ENCODE results near the gene CRACR2A.

GRCh38 chr12:3607039-3607720 lies 145.7 kb downstream of the CRACR2A start:
- TF ChIP-seq, protein P1, sequence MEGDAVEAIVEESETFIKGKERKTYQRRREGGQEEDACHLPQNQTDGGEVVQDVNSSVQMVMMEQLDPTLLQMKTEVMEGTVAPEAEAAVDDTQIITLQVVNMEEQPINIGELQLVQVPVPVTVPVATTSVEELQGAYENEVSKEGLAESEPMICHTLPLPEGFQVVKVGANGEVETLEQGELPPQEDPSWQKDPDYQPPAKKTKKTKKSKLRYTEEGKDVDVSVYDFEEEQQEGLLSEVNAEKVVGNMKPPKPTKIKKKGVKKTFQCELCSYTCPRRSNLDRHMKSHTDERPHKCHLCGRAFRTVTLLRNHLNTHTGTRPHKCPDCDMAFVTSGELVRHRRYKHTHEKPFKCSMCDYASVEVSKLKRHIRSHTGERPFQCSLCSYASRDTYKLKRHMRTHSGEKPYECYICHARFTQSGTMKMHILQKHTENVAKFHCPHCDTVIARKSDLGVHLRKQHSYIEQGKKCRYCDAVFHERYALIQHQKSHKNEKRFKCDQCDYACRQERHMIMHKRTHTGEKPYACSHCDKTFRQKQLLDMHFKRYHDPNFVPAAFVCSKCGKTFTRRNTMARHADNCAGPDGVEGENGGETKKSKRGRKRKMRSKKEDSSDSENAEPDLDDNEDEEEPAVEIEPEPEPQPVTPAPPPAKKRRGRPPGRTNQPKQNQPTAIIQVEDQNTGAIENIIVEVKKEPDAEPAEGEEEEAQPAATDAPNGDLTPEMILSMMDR (IDR thresholded peaks at IDR 0.05; ENCODE audit: control extremely low read depth in 1 of 3, insufficient read depth in 1 of 3, low read depth in 1 of 3, low read length in 3 of 3): no peak
- no peak for TF ChIP-seq TAF7 (optimal IDR thresholded peaks at IDR 0.05; ENCODE audit: borderline replicate concordance, low read depth, low read length)
- no peak for TF ChIP-seq POLR2A (IDR thresholded peaks at IDR 0.05; ENCODE audit: control extremely low read depth in 1 of 2, low read depth in 2 of 2, low read length in 2 of 2)
- no peak for TF ChIP-seq SP1 (IDR thresholded peaks at IDR 0.05; ENCODE audit: low read depth, low read length)
- no peak for TF ChIP-seq JUND (IDR thresholded peaks at IDR 0.05; ENCODE audit: low read length)
- no peak for TF ChIP-seq SIX5 (IDR thresholded peaks at IDR 0.05; ENCODE audit: low read depth, low read length)
- no peak for TF ChIP-seq ZNF274 (IDR thresholded peaks at IDR 0.05; ENCODE audit: borderline replicate concordance, extremely low read depth, low read length)
- TF ChIP-seq HDAC2 (IDR thresholded peaks at IDR 0.05; ENCODE audit: borderline replicate concordance in 1 of 2, low read depth in 2 of 2, low read length in 2 of 2): no peak
- no peak for TF ChIP-seq EZH2 (IDR thresholded peaks at IDR 0.05; ENCODE audit: low read depth, low read length, severe bottlenecking)
- TF ChIP-seq CBX5 (IDR thresholded peaks at IDR 0.05; ENCODE audit: low read depth, low read length): no peak
- TF ChIP-seq HDAC6 (IDR thresholded peaks at IDR 0.05; ENCODE audit: low read depth, low read length): no peak
- no peak for TF ChIP-seq USF2 (IDR thresholded peaks at IDR 0.05; ENCODE audit: low read length)
